SK-N-SH (cell line): ENCODE results near the gene BRD1. TPM values are rescaled to one million over a fixed set of nuclear protein-coding genes. Genes with fewer than 3 reads are reported as not detected.
A peak's percentile ranks its signal among the peaks of the same experiment; 100 is the strongest.

ENCODE experiments used
- CTCF ChIA-PET: fragments of 300-600, 350-600 bp; formaldehyde crosslinking; extraction: SDS; loops from one replicate; lab custom pipeline; 2021; lab: Yijun Ruan, JAX
- POLR2A ChIA-PET: fragments of 350-600 bp; sonication (Branson Sonifier 250); formaldehyde crosslinking; extraction: SDS; loops from one replicate; lab custom pipeline; 2020; ENCODE audit warnings: antibody characterized with exemption, inconsistent platforms; lab: Yijun Ruan, JAX
- DNase-seq: peaks from one replicate; pipeline ENCODE4 v3.0.0; 2012
- H2AFZ ChIP-seq: fragments of 200-600 bp; sonication (generic); 2 replicates; pipeline ENCODE4 v1.8.1; 2016; ENCODE audit warnings: antibody characterized with exemption, mild to moderate bottlenecking, low read depth
- H3F3A ChIP-seq: fragments of 200-600 bp; sonication (generic); replicated peaks from 2 replicates; pipeline ENCODE3; 2016; ENCODE audit warnings: antibody characterized with exemption, mild to moderate bottlenecking; ENCODE audit not compliant: insufficient read depth
- H3K27ac ChIP-seq, 2 experiments: fragments of 200-500 bp in 1 of 2; fragments of 200-600 bp in 1 of 2; sonication (Bioruptor generic) in 1 of 2; sonication (generic), shearing (Covaris generic) in 1 of 2; 2 replicates each; pipeline versions ENCODE4 v1.5.1 to v1.6.1; 2014 to 2016; ENCODE audit warnings: low read depth in 2 of 2, inconsistent platforms in 1 of 2, low read length in 1 of 2, mild to moderate bottlenecking in 1 of 2, mixed read lengths in 1 of 2
- H3K27me3 ChIP-seq: fragments of 200-600 bp; sonication (generic), shearing (Covaris generic); 2 replicates; pipeline ENCODE4 v1.6.1; 2016; ENCODE audit warnings: mixed run types; ENCODE audit not compliant: insufficient read depth
- H3K36me3 ChIP-seq, 2 experiments: fragments of 200-500 bp in 1 of 2; fragments of 200-600 bp in 1 of 2; sonication (Bioruptor generic) in 1 of 2; sonication (generic) in 1 of 2; replicated peaks in 1 of 2; 2 replicates each; pipeline versions ENCODE3 to v1.5.1; 2014 to 2016; ENCODE audit warnings: low read length in 1 of 2, mild to moderate bottlenecking in 1 of 2; ENCODE audit not compliant: insufficient read depth in 2 of 2, control insufficient read depth in 1 of 2
- H3K4me1 ChIP-seq, 2 experiments: fragments of 200-500 bp in 1 of 2; fragments of 200-600 bp in 1 of 2; sonication (Bioruptor generic) in 1 of 2; sonication (generic), shearing (Covaris generic) in 1 of 2; 2 replicates each; pipeline versions ENCODE4 v1.5.1 to v1.6.1; 2014 to 2016; ENCODE audit warnings: low read depth in 1 of 2, low read length in 1 of 2, mixed run types in 1 of 2; ENCODE audit not compliant: insufficient read depth in 2 of 2, control insufficient read depth in 1 of 2
- H3K4me2 ChIP-seq: fragments of 200-600 bp; sonication (generic), shearing (Covaris generic); 2 replicates; pipeline ENCODE4 v1.6.1; 2017; ENCODE audit warnings: mixed run types
- H3K4me3 ChIP-seq, 2 experiments: fragments of 200-500 bp in 1 of 2; fragments of 200-600 bp in 1 of 2; sonication (Bioruptor generic) in 1 of 2; sonication (generic), shearing (Covaris generic) in 1 of 2; 2 replicates each; pipeline versions ENCODE4 v1.5.1 to v1.8.1; 2014 to 2016; ENCODE audit warnings: low read depth in 2 of 2, inconsistent platforms in 1 of 2, low read length in 1 of 2, mild to moderate bottlenecking in 1 of 2, mixed read lengths in 1 of 2, moderate library complexity in 1 of 2
- H3K79me2 ChIP-seq: fragments of 200-600 bp; sonication (generic); 2 replicates; pipeline ENCODE4 v1.8.1; 2017; ENCODE audit warnings: mild to moderate bottlenecking; ENCODE audit not compliant: insufficient read depth
- H3K9ac ChIP-seq: fragments of 200-600 bp; sonication (generic); 2 replicates; pipeline ENCODE4 v1.6.1; 2017; ENCODE audit warnings: mixed run types
- H3K9me2 ChIP-seq: fragments of 200-600 bp; sonication (generic); 2 replicates; pipeline ENCODE4 v1.6.1; 2017; ENCODE audit warnings: mixed run types
- H3K9me3 ChIP-seq: fragments of 200-600 bp; sonication (generic); 2 replicates; pipeline ENCODE4 v1.6.1; 2017; ENCODE audit warnings: mixed run types, mild to moderate bottlenecking, moderate library complexity
- H4K20me1 ChIP-seq: fragments of 200-600 bp; sonication (generic); 2 replicates; pipeline ENCODE4 v1.6.1; 2017; ENCODE audit warnings: mild to moderate bottlenecking, mixed run types; ENCODE audit not compliant: insufficient read depth
- CHD2 ChIP-seq: fragments of 150-350 bp; IDR thresholded peaks from 2 replicates; pipeline ENCODE4 v1.6.1; 2018; ENCODE audit warnings: low read length; ENCODE audit not compliant: partially characterized antibody
- ELF1 ChIP-seq: IDR thresholded peaks from 2 replicates; pipeline ENCODE4 v1.4.0; 2012
- EP300 ChIP-seq, 2 experiments: IDR thresholded peaks; 2 replicates each; pipeline versions ENCODE4 v1.4.0 to v1.6.1; 2012; ENCODE audit warnings: borderline replicate concordance in 1 of 2, low read depth in 1 of 2, low read length in 1 of 2
- EZH2phosphoT487 ChIP-seq: fragments of 200-600 bp; sonication (generic); IDR thresholded peaks from 2 replicates; pipeline ENCODE4 v1.6.1; 2017; ENCODE audit warnings: low read depth, mixed run types, mild to moderate bottlenecking, antibody characterized with exemption, moderate library complexity, borderline replicate concordance
- FOXJ3 ChIP-seq: sonication (generic); formaldehyde crosslinking; IDR thresholded peaks from 2 replicates; pipeline ENCODE4 v1.5.1; 2020; ENCODE audit warnings: mild to moderate bottlenecking, missing genetic modification reagents
- GABPA ChIP-seq: IDR thresholded peaks from 2 replicates; pipeline ENCODE4 v1.4.0; 2012; ENCODE audit warnings: low read depth, mild to moderate bottlenecking
- JUND ChIP-seq: IDR thresholded peaks from 2 replicates; pipeline ENCODE4 v1.4.0; 2012
- MEF2A ChIP-seq: IDR thresholded peaks from 2 replicates; pipeline ENCODE4 v1.4.0; 2012; ENCODE audit warnings: low read depth, borderline replicate concordance
- NFIC ChIP-seq: IDR thresholded peaks from 2 replicates; pipeline ENCODE4 v1.4.0; 2012; ENCODE audit warnings: borderline replicate concordance
- RAD21 ChIP-seq: IDR thresholded peaks from 2 replicates; pipeline ENCODE4 v1.6.1; 2012; ENCODE audit warnings: mild to moderate bottlenecking, low read length
- RFX5 ChIP-seq: IDR thresholded peaks from 2 replicates; pipeline ENCODE4 v1.6.1; 2012; ENCODE audit warnings: mild to moderate bottlenecking, improper control_type of control experiment, low read length
- RXRA ChIP-seq: IDR thresholded peaks from 2 replicates; pipeline ENCODE4 v1.4.0; 2012; ENCODE audit warnings: low read depth, mild to moderate bottlenecking, borderline replicate concordance
- SMC3 ChIP-seq: IDR thresholded peaks from 2 replicates; pipeline ENCODE4 v1.6.1; 2012; ENCODE audit warnings: low read depth, low read length, improper control_type of control experiment
- TEAD4 ChIP-seq: IDR thresholded peaks from 2 replicates; pipeline ENCODE4 v1.4.0; 2012; ENCODE audit warnings: mild to moderate bottlenecking, borderline replicate concordance; ENCODE audit not compliant: insufficient read depth
- USF2 ChIP-seq: fragments of 150-350 bp; IDR thresholded peaks from 2 replicates; pipeline ENCODE4 v1.6.1; 2017; ENCODE audit warnings: antibody characterized with exemption, low read length, low read depth, borderline replicate concordance
- YY1 ChIP-seq: IDR thresholded peaks from 2 replicates; pipeline ENCODE4 v1.4.0; 2012; ENCODE audit warnings: low read depth, mild to moderate bottlenecking
- ZBTB33 ChIP-seq: IDR thresholded peaks from 2 replicates; pipeline ENCODE4 v1.4.0; 2012; ENCODE audit warnings: low read depth, borderline replicate concordance
- WGBS: methylation state at CpG from one replicate; pipeline ENCODE4 v1.1.6; 2017; ENCODE audit warnings: low lambda C conversion rate; 5-methylcytosine and 5-hydroxymethylcytosine counted together
- polyA plus RNA-seq, 3 experiments: library from polyadenylated mRNA; depleted of rRNA; stranded (reverse); fragments of >200 nt; gene quantifications; 2 replicates each; pipeline ENCODE4 v1.2.3, GENCODE V29; 2012
- TF ChIP-seq, protein P1 (sequence below): fragments of 200-600 bp; sonication (generic); IDR thresholded peaks from 2 replicates; pipeline ENCODE4 v1.6.1; 2017; ENCODE audit warnings: antibody characterized with exemption, mild to moderate bottlenecking, moderate library complexity

Gene BRD1
- polyA plus RNA-seq, 1 of the 3 experiments (the other 2 are of a cell fraction): 10.3 TPM

DNA sequence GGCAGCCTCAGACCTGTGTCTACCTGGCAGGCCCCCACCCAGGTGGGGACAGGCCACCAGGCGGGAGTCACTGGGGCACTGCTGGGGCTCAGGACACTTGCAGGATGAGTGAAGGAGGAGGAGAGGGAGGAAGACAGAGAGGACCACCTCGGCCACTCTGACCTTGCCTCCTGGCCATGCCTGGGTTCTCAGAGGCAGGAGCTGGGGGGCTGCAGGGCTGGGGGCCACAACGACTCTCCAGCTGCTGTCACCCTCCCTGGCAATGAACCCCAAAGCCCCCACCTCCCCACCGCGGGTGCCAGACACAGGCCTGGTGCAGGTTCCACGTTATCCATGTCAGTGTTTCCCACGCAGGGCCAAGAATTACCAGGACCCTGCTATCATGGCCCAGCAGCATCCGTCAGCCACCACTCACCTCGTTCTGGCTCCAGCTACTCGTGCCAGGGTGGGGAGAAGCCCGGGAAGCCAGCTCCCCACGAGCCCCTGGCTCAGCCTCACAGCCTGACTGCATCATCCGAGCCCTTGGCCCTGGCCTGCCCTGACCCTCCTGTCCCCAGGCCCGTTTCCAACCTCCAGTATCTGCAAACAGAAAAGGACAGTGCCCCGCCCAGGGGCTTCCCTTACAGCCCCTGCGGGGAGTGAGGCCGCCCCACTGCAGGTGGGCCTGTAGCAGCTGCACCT, 62.4 kb downstream of the BRD1 start:
- ChIA-PET POLR2A (no interaction called here), CTCF (interaction anchor here (0.6 to 1.1 kb wide), 2 partner anchors 36 to 129 kb away, joined by 3 read pairs; no protein-coding TSS in a partner anchor)
- Histone ChIP-seq H3K4me2 (no peak overlapping the region), H3K4me3 (no peak overlapping the region), H3K9me2 (no peaks in the 10 kb centered on the region), H3K9ac (no peak overlapping the region), H3K79me2 (no peaks in the 10 kb centered on the region), H3K27me3 (no peaks in the 10 kb centered on the region), H3K4me1 (peaks cover 0 to 8% of the 10 kb centered on the region in 2 experiments; a peak in 1 of 4 replicates), H2AFZ (no peak overlapping the region), H3K36me3 (no peaks in the 10 kb centered on the region), H3F3A (no peaks in the 10 kb centered on the region), H4K20me1 (no peaks in the 10 kb centered on the region), H3K27ac (no peak overlapping the region), H3K9me3 (peaks cover 7% of the 10 kb centered on the region; the same call in 1 of the 2 replicates)
- TF ChIP-seq ELF1: no peak
- TF ChIP-seq JUND: no peak
- TF ChIP-seq EZH2phosphoT487: no peak
- no peak for TF ChIP-seq EP300 (IDR thresholded peaks at IDR 0.05; ENCODE audit: borderline replicate concordance in 1 of 2, low read depth in 1 of 2, low read length in 1 of 2)
- TF ChIP-seq GABPA: no peak
- 64% methylated on average over 6 of the region's 17 CpGs for WGBS
- DNase-seq: peak; percentile 19

- Histone ChIP-seq H3K4me3 (no peak overlapping the region), H4K20me1 (no peaks in the 10 kb centered on the region), H3K27me3 (no peaks in the 10 kb centered on the region), H2AFZ (no peak overlapping the region), H3K9me3 (peaks cover 7% of the 10 kb centered on the region; the same call in 1 of the 2 replicates), H3K9me2 (no peaks in the 10 kb centered on the region), H3F3A (no peaks in the 10 kb centered on the region), H3K27ac (no peak overlapping the region), H3K4me1 (peaks cover 0 to 6% of the 10 kb centered on the region in 2 experiments; a peak in 1 of 4 replicates), H3K79me2 (no peaks in the 10 kb centered on the region), H3K9ac (no peak overlapping the region), H3K36me3 (no peaks in the 10 kb centered on the region), H3K4me2 (no peak overlapping the region)
- ChIA-PET POLR2A (no interaction called here), CTCF (interaction anchor here (1.1 kb wide), 1 partner anchor 10 kb away, joined by 3 read pairs; no protein-coding TSS in a partner anchor)
- TF ChIP-seq RFX5 (no peak), YY1 (no peak), USF2 (no peak), RAD21 (no peak), SMC3 (no peak), MEF2A (no peak), RXRA (no peak), TEAD4 (no peak), FOXJ3 (CRISPR knock-in tag) (no peak), NFIC (no peak), CHD2 (no peak), GABPA (no peak), ZBTB33 (no peak)
- TF ChIP-seq, protein P1, sequence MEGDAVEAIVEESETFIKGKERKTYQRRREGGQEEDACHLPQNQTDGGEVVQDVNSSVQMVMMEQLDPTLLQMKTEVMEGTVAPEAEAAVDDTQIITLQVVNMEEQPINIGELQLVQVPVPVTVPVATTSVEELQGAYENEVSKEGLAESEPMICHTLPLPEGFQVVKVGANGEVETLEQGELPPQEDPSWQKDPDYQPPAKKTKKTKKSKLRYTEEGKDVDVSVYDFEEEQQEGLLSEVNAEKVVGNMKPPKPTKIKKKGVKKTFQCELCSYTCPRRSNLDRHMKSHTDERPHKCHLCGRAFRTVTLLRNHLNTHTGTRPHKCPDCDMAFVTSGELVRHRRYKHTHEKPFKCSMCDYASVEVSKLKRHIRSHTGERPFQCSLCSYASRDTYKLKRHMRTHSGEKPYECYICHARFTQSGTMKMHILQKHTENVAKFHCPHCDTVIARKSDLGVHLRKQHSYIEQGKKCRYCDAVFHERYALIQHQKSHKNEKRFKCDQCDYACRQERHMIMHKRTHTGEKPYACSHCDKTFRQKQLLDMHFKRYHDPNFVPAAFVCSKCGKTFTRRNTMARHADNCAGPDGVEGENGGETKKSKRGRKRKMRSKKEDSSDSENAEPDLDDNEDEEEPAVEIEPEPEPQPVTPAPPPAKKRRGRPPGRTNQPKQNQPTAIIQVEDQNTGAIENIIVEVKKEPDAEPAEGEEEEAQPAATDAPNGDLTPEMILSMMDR: no peak
- peak; percentile 44 for DNase-seq
- 71% methylated on average over 11 of the region's 24 CpGs for whole genome bisulfite sequencing
Measured at GRCh38 chr22:49764127-49764581, 63.5 kb downstream of the BRD1 start.
